Endodermal cell (in vitro differentiated cells): ENCODE results near the gene FRYL. TPM values are rescaled to one million over a fixed set of nuclear protein-coding genes. Genes with fewer than 3 reads are reported as not detected.

ENCODE experiments used
- DNase-seq: peaks from one replicate; pipeline ENCODE4 v3.0.0-alpha.2; 2017
- H3K27ac ChIP-seq: 2 replicates; pipeline ENCODE4 v1.5.1; 2013; ENCODE audit warnings: mild to moderate bottlenecking, low read depth, low read length, moderate library complexity
- H3K27me3 ChIP-seq: 2 replicates; pipeline ENCODE4 v1.6.1; 2013; ENCODE audit warnings: mild to moderate bottlenecking, low read length, moderate library complexity; ENCODE audit not compliant: insufficient read depth, control insufficient read depth, poor library complexity, severe bottlenecking
- H3K36me3 ChIP-seq: 2 replicates; pipeline ENCODE4 v1.7.0; 2013; ENCODE audit warnings: mild to moderate bottlenecking, low read length, moderate library complexity; ENCODE audit not compliant: control insufficient read depth, insufficient read depth
- H3K4me1 ChIP-seq: one replicate; pipeline ENCODE4 v1.7.0; 2013; ENCODE audit warnings: low read length; ENCODE audit not compliant: control insufficient read depth, insufficient read depth
- H3K4me3 ChIP-seq: 2 replicates; pipeline ENCODE4 v1.5.1; 2013; ENCODE audit warnings: mild to moderate bottlenecking, low read length, moderate library complexity
- H3K9ac ChIP-seq: 2 replicates; pipeline ENCODE4 v1.6.1; 2013; ENCODE audit warnings: mild to moderate bottlenecking, low read length, moderate library complexity; ENCODE audit not compliant: poor library complexity, severe bottlenecking; ENCODE audit errors: extremely low read depth
- H3K9me3 ChIP-seq: 2 replicates; pipeline ENCODE4 v1.6.1; 2013; ENCODE audit warnings: mild to moderate bottlenecking, low read length, moderate library complexity; ENCODE audit not compliant: control insufficient read depth
- H3K27ac Mint-ChIP-seq: 2 replicates; pipeline ENCODE4 v1.8.0; 2020; ENCODE audit warnings: mixed read lengths
- H3K27me3 Mint-ChIP-seq: 2 replicates; pipeline ENCODE4 v1.8.0; 2021; ENCODE audit warnings: mild to moderate bottlenecking, mixed read lengths; ENCODE audit not compliant: insufficient read depth
- H3K36me3 Mint-ChIP-seq: 2 replicates; pipeline ENCODE4 v1.8.0; 2020; ENCODE audit warnings: low read depth, mixed read lengths
- H3K4me1 Mint-ChIP-seq: 2 replicates; pipeline ENCODE4 v1.8.0; 2020; ENCODE audit warnings: mixed read lengths
- H3K4me3 Mint-ChIP-seq: 2 replicates; pipeline ENCODE4 v1.8.0; 2020; ENCODE audit warnings: mild to moderate bottlenecking, moderate library complexity, mixed read lengths
- H3K9me3 Mint-ChIP-seq: 2 replicates; pipeline ENCODE4 v1.8.0; 2020; ENCODE audit warnings: mild to moderate bottlenecking, mixed read lengths
- WGBS, 2 experiments: methylation state at CpG; one replicate each; pipeline versions ENCODE4 v1.1.5 to v1.1.7; 2013; ENCODE audit warnings: missing lambda C conversion rate in 2 of 2, mixed read lengths in 1 of 2; ENCODE audit not compliant: insufficient coverage in 1 of 2, insufficient read length in 1 of 2; 5-methylcytosine and 5-hydroxymethylcytosine counted together
- total RNA-seq, 2 donors: library from RNA; stranded (reverse); fragmentation: NEBNext Ultra II Directional in 1 of 2; extraction: Animal tissue kit (Norgen Biotek cat#: 25700) in 1 of 2; gene quantifications; 2 replicates in 1 of 2; 3 replicates in 1 of 2; pipeline ENCODE4 v1.2.1, GENCODE V29; 2021
- TF ChIP-seq, protein P1 (sequence below): fragments of 200-600 bp; sonication (generic); conservative IDR thresholded peaks from 2 replicates; pipeline ENCODE4 v1.5.0; 2021; ENCODE audit warnings: antibody characterized with exemption, mild to moderate bottlenecking

Gene FRYL
- total RNA-seq, 2 donors from 2014 or later = 56.5 to 62.6 TPM

DNA sequence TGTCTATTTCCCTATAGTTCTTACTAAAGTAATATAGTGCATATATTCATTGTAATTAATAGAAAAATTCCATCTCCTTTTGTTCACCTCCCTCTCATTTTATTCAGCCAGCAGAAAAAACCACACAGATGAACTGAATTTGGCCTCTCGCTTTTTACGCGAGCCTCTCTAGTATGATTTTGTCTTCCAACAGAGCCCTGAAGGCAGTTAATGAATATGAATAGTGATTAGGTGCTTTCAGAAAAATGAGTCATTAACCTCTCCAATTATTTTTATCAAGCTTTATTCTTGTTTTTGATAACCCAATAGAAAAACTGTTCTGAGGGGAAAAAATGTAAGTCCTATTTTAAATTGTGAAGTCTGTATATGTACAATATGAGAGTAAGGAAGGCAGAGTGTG lies 215.9 kb downstream of the FRYL start:
- Mint-ChIP-seq H3K27me3 (no peaks in the 10 kb centered on the region), H3K9me3 (no peaks in the 10 kb centered on the region), H3K4me1 (no peaks in the 10 kb centered on the region), H3K36me3 (peaks cover 56% of the 10 kb centered on the region), H3K4me3 (no peak overlapping the region), H3K27ac (no peak overlapping the region)
- no peak overlapping the region for H3K27ac ChIP-seq
- no peak overlapping the region for H3K9ac ChIP-seq
- no peak overlapping the region for H3K4me3 ChIP-seq
- H3K36me3 ChIP-seq = peaks cover 85% of the 10 kb centered on the region
- no peak for DNase-seq
- 98% methylated on average over 3 of the region's 3 CpGs; no CpG with 5 or more reads in 1 of the 2 experiments for WGBS, 2 experiments
- no peaks in the 10 kb centered on the region for H3K27me3 ChIP-seq
- H3K9me3 ChIP-seq = no peaks in the 10 kb centered on the region
- TF ChIP-seq, protein P1, sequence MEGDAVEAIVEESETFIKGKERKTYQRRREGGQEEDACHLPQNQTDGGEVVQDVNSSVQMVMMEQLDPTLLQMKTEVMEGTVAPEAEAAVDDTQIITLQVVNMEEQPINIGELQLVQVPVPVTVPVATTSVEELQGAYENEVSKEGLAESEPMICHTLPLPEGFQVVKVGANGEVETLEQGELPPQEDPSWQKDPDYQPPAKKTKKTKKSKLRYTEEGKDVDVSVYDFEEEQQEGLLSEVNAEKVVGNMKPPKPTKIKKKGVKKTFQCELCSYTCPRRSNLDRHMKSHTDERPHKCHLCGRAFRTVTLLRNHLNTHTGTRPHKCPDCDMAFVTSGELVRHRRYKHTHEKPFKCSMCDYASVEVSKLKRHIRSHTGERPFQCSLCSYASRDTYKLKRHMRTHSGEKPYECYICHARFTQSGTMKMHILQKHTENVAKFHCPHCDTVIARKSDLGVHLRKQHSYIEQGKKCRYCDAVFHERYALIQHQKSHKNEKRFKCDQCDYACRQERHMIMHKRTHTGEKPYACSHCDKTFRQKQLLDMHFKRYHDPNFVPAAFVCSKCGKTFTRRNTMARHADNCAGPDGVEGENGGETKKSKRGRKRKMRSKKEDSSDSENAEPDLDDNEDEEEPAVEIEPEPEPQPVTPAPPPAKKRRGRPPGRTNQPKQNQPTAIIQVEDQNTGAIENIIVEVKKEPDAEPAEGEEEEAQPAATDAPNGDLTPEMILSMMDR = no peak
- no peaks in the 10 kb centered on the region for H3K4me1 ChIP-seq

DNA sequence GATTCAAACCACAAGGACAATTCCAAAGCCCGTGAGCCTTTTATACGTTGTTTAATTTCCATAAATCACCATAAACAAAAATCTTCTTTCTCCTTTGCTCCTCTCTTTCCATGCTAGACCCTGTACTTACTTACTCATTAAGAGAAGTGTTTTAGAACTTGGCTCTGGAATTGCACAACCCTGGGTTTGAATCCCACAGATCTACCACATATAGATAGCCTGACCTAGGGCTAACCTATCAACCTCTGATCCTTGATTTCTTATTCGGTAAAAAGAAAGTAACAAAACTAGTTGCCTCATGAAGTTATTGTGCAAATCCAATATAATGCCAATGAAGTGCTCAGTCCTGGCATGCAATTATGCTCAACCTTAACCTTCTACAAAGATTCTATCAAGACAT lies 221.3 kb downstream of the FRYL start:
- Histone ChIP-seq H3K36me3 (peaks cover 87% of the 10 kb centered on the region), H3K4me3 (no peak overlapping the region), H3K27me3 (no peaks in the 10 kb centered on the region), H3K27ac (no peak overlapping the region), H3K9ac (no peak overlapping the region), H3K4me1 (no peaks in the 10 kb centered on the region), H3K9me3 (peaks cover 14% of the 10 kb centered on the region)
- Mint-ChIP-seq H3K4me1 (peaks cover 8% of the 10 kb centered on the region), H3K9me3 (no peaks in the 10 kb centered on the region), H3K4me3 (no peak overlapping the region), H3K36me3 (peaks cover 73% of the 10 kb centered on the region), H3K27ac (no peak overlapping the region), H3K27me3 (no peaks in the 10 kb centered on the region)
- TF ChIP-seq, protein P1 = no peak
- 99 to 100% methylated on average over 3 of the region's 3 CpGs for WGBS, 2 experiments
- no peak for DNase-seq

DNA sequence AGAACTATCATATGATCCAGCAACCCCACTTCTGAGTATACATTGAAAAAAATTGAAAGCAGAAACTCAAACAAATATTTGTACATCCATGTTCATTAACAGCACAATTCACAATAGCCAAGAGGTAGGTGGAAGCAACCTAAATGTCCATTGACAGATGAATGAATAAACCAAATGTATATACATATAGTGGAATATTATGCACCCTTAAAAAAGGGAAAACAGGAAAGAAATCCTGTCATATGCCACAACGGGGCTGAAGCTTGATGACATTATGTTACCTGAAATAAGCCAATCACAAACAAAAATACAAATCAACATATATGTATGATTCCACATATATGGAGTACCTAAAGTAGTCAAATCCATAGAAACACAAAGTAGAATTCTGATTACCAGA lies 222.1 kb downstream of the FRYL start:
- TF ChIP-seq, protein P1 = no peak
- no peak overlapping the region for H3K4me3 ChIP-seq
- DNase-seq = no peak
- Mint-ChIP-seq H3K27ac (no peak overlapping the region), H3K4me1 (peaks cover 8% of the 10 kb centered on the region), H3K27me3 (no peaks in the 10 kb centered on the region), H3K4me3 (no peak overlapping the region), H3K36me3 (peaks cover 73% of the 10 kb centered on the region), H3K9me3 (no peaks in the 10 kb centered on the region)
- H3K27ac ChIP-seq = no peak overlapping the region
- H3K9me3 ChIP-seq = peaks cover 14% of the 10 kb centered on the region
- no peaks in the 10 kb centered on the region for H3K27me3 ChIP-seq
- peaks cover 87% of the 10 kb centered on the region for H3K36me3 ChIP-seq
- H3K4me1 ChIP-seq = no peaks in the 10 kb centered on the region
- no peak overlapping the region for H3K9ac ChIP-seq
- WGBS, 2 experiments = 100% methylated on average over 1 of the region's 1 CpG; no CpG with 5 or more reads in 1 of the 2 experiments
